ENCODE measurements around the gene RERE. TPM values are rescaled to one million over a fixed set of nuclear protein-coding genes. Genes with fewer than 3 reads are reported as not detected.

RERE gene
- total RNA-seq, 1 experiment from 2014 or later: 10.3 TPM

DNA sequence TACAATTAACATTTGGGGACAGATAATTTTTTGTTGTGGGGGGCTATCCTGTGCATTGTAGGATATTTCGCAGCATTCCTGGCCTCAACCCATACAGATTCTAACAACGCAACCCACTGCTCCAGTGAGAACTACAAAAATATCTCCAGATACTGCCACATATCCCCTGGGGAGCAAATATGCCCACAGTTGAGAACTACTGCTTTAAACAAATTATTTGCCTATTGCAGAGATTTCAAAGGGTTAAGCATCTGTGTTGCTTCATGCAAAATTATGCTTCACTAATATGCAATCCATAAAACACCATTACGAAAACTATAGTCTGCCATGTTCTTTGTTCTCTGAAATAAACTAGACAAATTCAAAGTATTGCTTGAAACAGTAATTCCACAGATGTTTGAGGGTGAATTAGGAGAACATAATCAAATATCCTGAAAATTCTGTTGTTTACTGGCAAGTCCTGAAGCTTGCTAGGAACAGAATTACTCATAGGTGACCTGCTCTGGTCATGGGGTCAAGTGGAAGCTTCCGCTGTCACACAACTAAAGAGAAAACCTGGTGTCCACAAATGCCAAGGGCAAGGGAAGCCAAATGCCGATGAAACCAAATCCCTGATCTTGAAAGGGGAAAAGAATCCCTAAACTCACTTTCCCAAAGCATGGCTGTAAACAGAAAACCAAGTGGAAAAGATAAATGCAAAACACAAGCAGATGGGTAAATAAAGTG lies 149.4 kb downstream of the RERE start:
- DNase-seq (ENCODE audit: low read depth): peak; percentile 91

DNA sequence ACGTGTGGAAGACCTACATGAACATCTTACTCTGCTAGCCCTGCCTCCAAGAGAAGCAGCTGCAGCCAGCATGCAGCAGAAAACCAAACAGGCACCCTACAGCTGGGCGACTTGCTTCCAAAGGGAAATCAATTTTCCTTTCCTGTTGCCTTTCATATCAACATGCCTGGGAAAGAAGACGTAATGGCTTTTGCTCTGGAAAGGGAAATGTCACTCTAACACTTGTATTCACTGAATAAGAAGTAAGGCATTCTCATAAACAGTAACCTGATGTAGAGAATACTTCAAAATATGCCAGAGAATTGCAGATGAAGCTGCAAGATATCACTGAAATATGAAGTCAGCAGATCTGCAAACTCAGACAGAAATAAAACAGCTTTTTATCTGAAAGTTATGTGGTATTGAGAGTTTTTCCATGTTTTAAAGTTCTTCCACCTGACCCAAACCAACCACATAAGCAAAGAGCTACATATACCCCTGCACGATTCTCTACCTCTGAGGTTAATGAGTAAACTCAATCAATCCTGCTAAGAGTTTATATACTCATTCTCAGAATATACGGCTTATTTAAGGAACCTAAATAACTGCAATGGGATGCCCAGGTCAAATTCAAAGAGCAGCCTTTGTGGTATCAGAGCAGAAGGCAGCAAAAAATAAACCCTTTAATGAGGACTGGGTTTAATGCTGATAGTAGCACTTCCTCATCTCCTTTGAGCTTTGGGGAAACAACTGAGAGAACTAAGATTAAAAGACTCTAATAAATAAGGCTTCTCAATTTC lies 150.9 kb downstream of the RERE start:
- DNase-seq (ENCODE audit: low read depth): no peak

DNA sequence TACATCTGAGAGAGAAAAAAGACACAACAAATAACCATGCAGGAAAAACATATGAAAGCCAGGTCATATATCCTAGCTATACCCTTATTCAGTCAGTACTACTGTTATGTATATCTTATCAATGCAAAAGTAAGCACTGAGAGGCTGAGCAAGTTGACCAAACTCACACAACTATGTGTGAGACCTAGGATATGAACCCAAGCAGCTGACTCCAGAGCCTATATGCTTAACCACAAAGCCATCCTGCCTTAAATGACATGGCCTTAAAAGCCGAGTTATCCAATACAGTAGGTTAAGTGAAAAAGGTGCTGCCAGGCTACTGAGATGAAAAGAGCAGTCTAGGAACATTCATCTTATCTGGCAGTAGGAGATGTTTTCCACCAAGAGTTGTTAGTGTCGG lies 151.6 kb downstream of the RERE start:
- no peak for DNase-seq (ENCODE audit: low read depth)

DNA sequence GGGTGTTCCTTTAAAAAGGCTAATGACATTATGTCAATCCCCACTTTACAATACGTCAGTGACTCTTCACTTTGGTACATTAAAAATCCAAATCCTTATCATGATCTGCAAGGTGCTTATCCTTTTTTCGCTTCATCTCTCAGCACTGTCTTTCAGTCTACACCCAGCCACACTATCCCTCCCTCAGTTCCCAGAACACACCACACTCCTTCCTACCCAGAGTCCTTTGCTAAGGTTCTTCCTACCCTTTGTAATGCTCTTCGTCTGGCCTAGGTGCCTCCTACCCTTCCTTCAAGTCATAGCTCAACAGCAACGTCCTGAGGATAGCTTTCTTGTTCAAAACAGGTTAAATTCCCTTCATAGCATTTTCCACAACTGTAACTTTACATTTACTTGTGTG lies 152.6 kb downstream of the RERE start:
- no peak for DNase-seq (ENCODE audit: low read depth)

- DNase-seq (ENCODE audit: low read depth): peak; percentile 68
Measured at GRCh38 chr1:8663915-8664329, 153.5 kb downstream of the RERE start.

DNA sequence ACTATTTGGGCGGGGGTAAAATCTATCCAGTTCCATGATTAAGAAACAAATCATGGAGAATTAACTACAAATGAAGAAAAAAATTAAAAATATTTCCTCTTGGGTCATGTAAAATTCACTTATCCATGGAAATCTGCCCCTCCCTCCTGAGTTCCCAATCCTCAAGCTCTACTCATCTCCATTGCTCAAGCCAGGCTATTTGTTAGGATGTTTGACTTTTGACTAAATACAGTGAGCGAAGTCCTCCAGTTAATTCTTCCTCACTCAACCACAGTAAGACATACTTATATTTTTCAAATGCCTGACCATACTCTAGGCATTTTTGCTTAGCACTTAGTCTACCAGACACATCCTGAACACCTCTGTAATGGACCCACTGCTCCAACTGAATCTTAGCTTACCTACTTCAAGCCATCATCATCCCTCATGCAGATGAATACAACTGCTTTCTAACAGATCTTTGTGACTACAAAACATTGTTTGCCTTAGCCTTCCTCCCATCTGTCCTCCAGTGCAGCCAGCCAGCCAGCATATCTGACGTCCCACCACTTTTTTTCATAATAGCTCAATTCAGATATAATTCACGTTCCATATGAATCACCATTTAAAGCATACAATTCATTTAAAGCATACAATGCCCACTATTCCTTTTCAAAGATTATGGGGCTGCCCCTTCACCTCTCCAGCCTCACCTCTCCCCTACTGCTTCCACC lies 154.2 kb downstream of the RERE start:
- DNase-seq (ENCODE audit: low read depth): no peak

DNA sequence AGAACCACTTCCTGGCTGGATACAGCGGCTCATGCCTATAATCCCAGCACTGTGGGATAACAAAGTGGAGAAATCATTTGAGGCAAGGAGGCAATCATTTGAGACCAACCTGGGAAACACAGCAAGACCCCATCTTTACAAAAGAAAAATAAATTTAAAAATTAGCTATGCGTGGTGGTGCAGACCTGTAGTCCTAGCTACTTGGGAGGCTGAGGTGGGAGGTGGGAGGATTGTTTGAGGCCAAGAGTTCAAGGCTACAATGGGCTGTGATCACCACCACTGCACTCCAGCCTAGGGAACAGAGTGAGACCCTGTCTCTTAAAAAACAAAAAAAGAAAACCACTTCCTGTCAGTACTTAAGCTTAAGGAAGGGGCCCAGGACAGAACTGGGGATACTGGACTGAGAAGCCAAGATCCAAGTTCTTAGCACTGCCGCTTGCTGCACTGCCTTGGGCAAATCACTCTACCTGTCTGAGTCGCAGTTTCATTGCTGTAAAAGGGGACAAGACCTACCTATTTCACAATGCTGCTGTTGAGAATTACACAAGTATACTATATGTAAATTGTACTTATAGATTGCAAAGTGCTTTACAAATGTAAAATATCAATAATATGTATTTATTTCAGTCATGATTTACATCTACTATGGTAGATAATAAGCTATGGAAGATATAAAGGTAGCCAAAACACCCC lies 154.9 kb downstream of the RERE start:
- no peak for DNase-seq (ENCODE audit: low read depth)

DNA sequence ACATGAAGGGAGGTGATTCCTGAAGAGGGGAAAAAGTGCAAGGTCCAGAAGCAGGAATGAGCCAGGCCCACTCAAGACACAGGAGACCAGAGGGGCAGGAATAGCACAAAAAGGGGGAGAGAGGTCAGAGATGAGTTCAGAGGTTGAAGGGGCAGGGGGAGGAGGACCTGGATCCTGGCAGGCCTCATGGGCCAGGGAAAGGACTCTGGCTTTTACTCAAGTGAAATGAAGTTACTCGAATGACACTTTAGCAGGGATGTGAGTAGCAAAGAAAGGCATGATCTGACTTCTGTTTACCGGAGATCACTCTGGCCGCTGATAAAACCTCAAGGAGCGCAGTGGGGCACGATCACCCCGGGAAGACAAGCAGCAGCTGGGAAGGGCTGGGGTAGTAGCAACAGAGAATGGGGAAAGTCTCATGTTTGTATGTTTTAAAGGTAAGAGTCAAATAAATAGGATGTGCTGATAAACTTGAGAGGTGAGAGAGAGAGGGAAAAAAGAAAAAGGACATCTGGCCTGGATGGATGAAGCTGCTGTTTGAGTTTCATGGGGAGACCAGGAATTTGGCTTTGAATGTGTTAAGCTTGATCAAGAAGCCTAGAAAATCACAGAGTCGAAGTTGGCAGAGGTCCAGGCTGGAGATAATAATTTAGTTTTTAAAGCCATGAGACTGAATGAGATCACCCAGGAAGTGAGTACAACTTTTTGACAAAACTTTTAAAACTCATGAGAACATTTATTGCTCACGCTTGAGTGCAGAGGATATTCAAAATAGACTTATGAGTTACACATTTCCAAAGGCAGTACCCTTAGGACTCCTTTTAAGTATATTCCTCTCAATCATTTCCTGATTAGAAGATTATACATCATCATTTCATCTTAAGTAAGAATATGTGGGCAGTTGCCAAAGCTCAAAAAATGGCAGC lies 156.0 kb downstream of the RERE start:
- DNase-seq (ENCODE audit: low read depth): peak; percentile 86

DNA sequence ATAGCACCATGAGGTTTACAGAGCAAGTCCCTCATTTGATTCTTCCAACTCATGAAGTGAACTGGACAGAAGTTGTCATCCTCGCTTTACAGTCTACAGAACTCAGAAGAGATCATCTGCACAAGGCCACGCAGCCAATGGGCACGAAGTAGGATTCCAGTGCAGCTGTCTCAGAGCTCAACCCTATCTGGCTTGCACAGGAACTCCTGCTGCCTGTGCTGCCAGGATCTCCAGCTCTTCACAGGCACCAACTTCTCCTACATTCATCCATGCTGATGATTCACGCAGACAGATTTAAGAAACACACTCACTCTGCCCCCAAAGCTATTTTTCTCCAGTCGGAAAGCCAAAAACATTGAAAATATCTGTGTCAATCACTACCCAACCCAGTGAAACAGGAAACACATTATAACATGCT lies 157.0 kb downstream of the RERE start:
- DNase-seq (ENCODE audit: low read depth): peak; percentile 93

- DNase-seq (ENCODE audit: low read depth): no peak
Measured at GRCh38 chr1:8659593-8659992, 157.8 kb downstream of the RERE start.

GRCh38 chr1:8653878-8654277 lies 163.6 kb downstream of the RERE start:
- no peak for DNase-seq (ENCODE audit: low read depth)

DNA sequence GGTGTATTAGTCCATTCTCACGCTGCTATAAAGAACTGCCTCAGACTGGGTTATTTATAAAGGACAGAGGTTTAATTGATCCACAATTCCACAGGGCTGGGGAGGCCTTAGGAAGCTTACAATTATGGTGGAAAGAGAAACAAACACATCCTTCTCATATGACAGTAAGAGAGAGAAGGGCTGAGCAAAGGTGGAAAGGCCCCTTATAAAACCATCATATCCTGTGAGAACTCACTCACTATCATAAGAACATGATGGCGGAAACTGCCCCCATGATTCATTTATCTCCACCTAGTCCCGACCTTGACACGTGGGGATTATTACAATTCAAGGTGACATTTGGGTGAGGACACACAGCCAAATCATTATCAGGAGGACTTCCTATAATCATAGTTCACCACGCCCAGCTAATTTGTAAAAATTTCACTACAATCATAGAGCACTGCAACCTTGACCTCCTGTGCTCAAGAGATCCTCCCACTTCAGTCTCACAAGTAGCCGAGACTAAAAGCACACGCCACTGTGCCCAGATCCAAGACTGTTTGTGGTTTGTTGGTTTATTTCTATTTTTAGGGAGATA lies 164.9 kb downstream of the RERE start:
- DNase-seq (ENCODE audit: low read depth): peak; percentile 49

DNA sequence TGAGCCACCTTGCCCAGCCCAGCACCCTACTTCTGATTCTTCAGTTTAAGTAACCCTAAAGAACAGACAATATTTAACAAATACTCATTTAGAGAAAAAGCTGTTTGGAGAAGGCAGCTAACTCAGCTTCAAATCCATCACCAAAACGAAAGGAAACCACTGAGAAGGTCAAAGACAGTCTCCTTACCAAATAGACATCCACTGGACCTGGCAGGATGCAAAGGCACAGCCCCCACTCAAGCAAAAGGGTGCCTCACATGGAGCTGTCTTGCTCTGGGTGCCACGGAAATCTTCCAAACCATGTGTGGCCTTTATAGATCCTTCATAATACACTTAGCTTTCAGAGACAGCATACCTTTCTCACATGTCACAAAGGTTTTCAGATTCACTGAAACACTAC lies 165.5 kb downstream of the RERE start:
- no peak for DNase-seq (ENCODE audit: low read depth)

GRCh38 chr1:8651236-8651890 lies 166.1 kb downstream of the RERE start:
- DNase-seq (ENCODE audit: low read depth): no peak

GRCh38 chr1:8649875-8650274 lies 167.6 kb downstream of the RERE start:
- no peak for DNase-seq (ENCODE audit: low read depth)

DNA sequence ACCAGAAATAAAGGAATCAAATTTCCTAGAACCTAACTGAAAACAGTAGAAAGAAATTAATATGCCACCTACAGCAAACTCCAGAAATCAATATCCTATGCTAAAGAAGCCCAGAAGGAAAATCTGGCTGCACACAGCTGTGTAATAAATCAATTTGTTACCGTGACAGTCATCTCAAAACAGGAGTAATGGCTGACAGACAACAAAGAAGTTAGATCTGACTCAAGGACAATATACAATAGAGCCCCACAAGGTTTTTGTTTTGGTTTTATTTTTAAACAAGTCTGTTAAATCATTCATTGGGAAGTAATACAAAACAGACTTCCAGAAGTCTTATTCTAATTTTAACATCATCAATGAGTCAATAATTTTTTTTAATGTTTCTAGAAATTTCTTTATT lies 168.4 kb downstream of the RERE start:
- DNase-seq (ENCODE audit: low read depth): peak; percentile 79

DNA sequence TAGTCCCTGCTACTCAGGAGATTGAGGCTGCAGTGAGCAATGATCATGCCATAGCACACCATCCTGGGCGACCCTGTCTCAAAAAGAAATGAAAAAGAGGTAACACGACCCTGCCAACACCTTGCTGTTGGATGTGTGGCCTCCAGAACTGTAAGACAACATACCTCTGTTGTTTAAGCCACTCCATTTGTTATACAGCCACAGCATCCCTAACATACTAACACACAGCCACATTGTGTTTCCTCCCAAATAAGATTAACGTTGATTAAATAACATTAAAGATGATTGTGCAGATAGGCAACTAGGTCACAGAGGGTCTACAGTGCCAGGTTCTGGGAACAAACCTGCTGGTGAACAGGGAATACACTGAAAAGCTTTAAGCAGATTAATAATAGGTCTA lies 170.4 kb downstream of the RERE start:
- no peak for DNase-seq (ENCODE audit: low read depth)

DNA sequence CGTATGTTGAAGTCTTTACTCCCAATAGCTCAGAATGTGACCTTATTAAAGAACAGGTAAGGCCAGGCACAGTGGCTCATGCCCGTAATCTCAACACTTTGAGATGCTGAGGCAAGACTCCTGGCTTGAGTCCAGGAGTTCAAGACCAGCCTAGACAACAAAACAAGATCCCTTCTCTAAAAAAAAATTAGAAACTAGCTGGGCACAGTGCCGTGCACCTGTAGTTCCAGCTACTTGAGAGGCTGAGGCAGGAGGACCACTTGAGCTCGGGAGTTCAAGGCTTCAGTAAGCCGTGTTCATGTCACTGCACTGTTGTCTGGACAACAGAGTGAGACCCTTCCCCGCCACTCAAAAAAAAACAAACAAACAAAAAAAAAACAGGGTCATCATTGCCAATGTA lies 171.3 kb downstream of the RERE start:
- no peak for DNase-seq (ENCODE audit: low read depth)

- DNase-seq (ENCODE audit: low read depth): no peak
Measured at GRCh38 chr1:8643542-8644536, 173.6 kb downstream of the RERE start.

Measured in RPMI7951 (cell line).